OCI-LY1 (cell line): ENCODE measurements around the gene VEGFB.

Experiments used
- EZH2 ChIP-seq: fragments of 200-600 bp; sonication (generic), shearing (Covaris generic); IDR thresholded peaks from 2 replicates; pipeline ENCODE4 v1.8.0; 2017; ENCODE audit warnings: borderline replicate concordance, mixed run types, mild to moderate bottlenecking, antibody characterized with exemption, low read length, moderate library complexity, mixed read lengths
- TF ChIP-seq, protein P1 (sequence below): fragments of 200-600 bp; sonication (generic), shearing (Covaris generic); IDR thresholded peaks from 2 replicates; pipeline ENCODE4 v1.5.1; 2017; ENCODE audit warnings: mild to moderate bottlenecking, antibody characterized with exemption, low read length, moderate library complexity, mixed read lengths

DNA sequence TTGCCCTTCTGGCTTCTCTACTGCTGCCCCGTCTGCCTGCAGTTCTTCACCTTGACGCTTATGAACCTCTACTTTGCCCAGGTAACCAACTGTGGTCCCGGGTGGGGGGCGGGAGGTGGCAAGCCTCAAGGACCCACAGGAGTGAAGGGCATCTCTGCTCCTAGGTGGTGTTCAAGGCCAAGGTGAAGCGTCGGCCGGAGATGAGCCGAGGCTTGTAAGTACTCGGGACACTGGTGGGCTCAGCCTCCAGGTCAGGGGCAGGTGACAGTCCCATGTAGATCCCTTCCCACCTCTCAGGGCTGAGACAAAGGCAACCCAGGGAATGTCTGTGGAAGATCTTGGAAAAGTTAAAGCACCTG is 52.4 kb downstream of the VEGFB start:
- no peak for TF ChIP-seq EZH2
- TF ChIP-seq, protein P1, sequence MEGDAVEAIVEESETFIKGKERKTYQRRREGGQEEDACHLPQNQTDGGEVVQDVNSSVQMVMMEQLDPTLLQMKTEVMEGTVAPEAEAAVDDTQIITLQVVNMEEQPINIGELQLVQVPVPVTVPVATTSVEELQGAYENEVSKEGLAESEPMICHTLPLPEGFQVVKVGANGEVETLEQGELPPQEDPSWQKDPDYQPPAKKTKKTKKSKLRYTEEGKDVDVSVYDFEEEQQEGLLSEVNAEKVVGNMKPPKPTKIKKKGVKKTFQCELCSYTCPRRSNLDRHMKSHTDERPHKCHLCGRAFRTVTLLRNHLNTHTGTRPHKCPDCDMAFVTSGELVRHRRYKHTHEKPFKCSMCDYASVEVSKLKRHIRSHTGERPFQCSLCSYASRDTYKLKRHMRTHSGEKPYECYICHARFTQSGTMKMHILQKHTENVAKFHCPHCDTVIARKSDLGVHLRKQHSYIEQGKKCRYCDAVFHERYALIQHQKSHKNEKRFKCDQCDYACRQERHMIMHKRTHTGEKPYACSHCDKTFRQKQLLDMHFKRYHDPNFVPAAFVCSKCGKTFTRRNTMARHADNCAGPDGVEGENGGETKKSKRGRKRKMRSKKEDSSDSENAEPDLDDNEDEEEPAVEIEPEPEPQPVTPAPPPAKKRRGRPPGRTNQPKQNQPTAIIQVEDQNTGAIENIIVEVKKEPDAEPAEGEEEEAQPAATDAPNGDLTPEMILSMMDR: no peak
